SK-N-SH (cell line): Measurements from ENCODE around the gene PSMB11. TPM values are rescaled to one million over a fixed set of nuclear protein-coding genes. Genes with fewer than 3 reads are reported as not detected.

ENCODE experiments used
- CTCF ChIA-PET: fragments of 300-600, 350-600 bp; formaldehyde crosslinking; extraction: SDS; loops from one replicate; lab custom pipeline; 2021; lab: Yijun Ruan, JAX
- POLR2A ChIA-PET: fragments of 350-600 bp; sonication (Branson Sonifier 250); formaldehyde crosslinking; extraction: SDS; loops from one replicate; lab custom pipeline; 2020; ENCODE audit warnings: antibody characterized with exemption, inconsistent platforms; lab: Yijun Ruan, JAX
- DNase-seq: peaks from one replicate; pipeline ENCODE4 v3.0.0; 2012
- H2AFZ ChIP-seq: fragments of 200-600 bp; sonication (generic); 2 replicates; pipeline ENCODE4 v1.8.1; 2016; ENCODE audit warnings: antibody characterized with exemption, mild to moderate bottlenecking, low read depth
- H3F3A ChIP-seq: fragments of 200-600 bp; sonication (generic); replicated peaks from 2 replicates; pipeline ENCODE3; 2016; ENCODE audit warnings: antibody characterized with exemption, mild to moderate bottlenecking; ENCODE audit not compliant: insufficient read depth
- H3K27ac ChIP-seq, 2 experiments: fragments of 200-500 bp in 1 of 2; fragments of 200-600 bp in 1 of 2; sonication (Bioruptor generic) in 1 of 2; sonication (generic), shearing (Covaris generic) in 1 of 2; 2 replicates each; pipeline versions ENCODE4 v1.5.1 to v1.6.1; 2014 to 2016; ENCODE audit warnings: low read depth in 2 of 2, inconsistent platforms in 1 of 2, low read length in 1 of 2, mild to moderate bottlenecking in 1 of 2, mixed read lengths in 1 of 2
- H3K27me3 ChIP-seq: fragments of 200-600 bp; sonication (generic), shearing (Covaris generic); 2 replicates; pipeline ENCODE4 v1.6.1; 2016; ENCODE audit warnings: mixed run types; ENCODE audit not compliant: insufficient read depth
- H3K36me3 ChIP-seq, 2 experiments: fragments of 200-500 bp in 1 of 2; fragments of 200-600 bp in 1 of 2; sonication (Bioruptor generic) in 1 of 2; sonication (generic) in 1 of 2; replicated peaks in 1 of 2; 2 replicates each; pipeline versions ENCODE3 to v1.5.1; 2014 to 2016; ENCODE audit warnings: low read length in 1 of 2, mild to moderate bottlenecking in 1 of 2; ENCODE audit not compliant: insufficient read depth in 2 of 2, control insufficient read depth in 1 of 2
- H3K4me1 ChIP-seq, 2 experiments: fragments of 200-500 bp in 1 of 2; fragments of 200-600 bp in 1 of 2; sonication (Bioruptor generic) in 1 of 2; sonication (generic), shearing (Covaris generic) in 1 of 2; 2 replicates each; pipeline versions ENCODE4 v1.5.1 to v1.6.1; 2014 to 2016; ENCODE audit warnings: low read depth in 1 of 2, low read length in 1 of 2, mixed run types in 1 of 2; ENCODE audit not compliant: insufficient read depth in 2 of 2, control insufficient read depth in 1 of 2
- H3K4me2 ChIP-seq: fragments of 200-600 bp; sonication (generic), shearing (Covaris generic); 2 replicates; pipeline ENCODE4 v1.6.1; 2017; ENCODE audit warnings: mixed run types
- H3K4me3 ChIP-seq, 2 experiments: fragments of 200-500 bp in 1 of 2; fragments of 200-600 bp in 1 of 2; sonication (Bioruptor generic) in 1 of 2; sonication (generic), shearing (Covaris generic) in 1 of 2; 2 replicates each; pipeline versions ENCODE4 v1.5.1 to v1.8.1; 2014 to 2016; ENCODE audit warnings: low read depth in 2 of 2, inconsistent platforms in 1 of 2, low read length in 1 of 2, mild to moderate bottlenecking in 1 of 2, mixed read lengths in 1 of 2, moderate library complexity in 1 of 2
- H3K79me2 ChIP-seq: fragments of 200-600 bp; sonication (generic); 2 replicates; pipeline ENCODE4 v1.8.1; 2017; ENCODE audit warnings: mild to moderate bottlenecking; ENCODE audit not compliant: insufficient read depth
- H3K9ac ChIP-seq: fragments of 200-600 bp; sonication (generic); 2 replicates; pipeline ENCODE4 v1.6.1; 2017; ENCODE audit warnings: mixed run types
- H3K9me2 ChIP-seq: fragments of 200-600 bp; sonication (generic); 2 replicates; pipeline ENCODE4 v1.6.1; 2017; ENCODE audit warnings: mixed run types
- H3K9me3 ChIP-seq: fragments of 200-600 bp; sonication (generic); 2 replicates; pipeline ENCODE4 v1.6.1; 2017; ENCODE audit warnings: mixed run types, mild to moderate bottlenecking, moderate library complexity
- H4K20me1 ChIP-seq: fragments of 200-600 bp; sonication (generic); 2 replicates; pipeline ENCODE4 v1.6.1; 2017; ENCODE audit warnings: mild to moderate bottlenecking, mixed run types; ENCODE audit not compliant: insufficient read depth
- CHD2 ChIP-seq: fragments of 150-350 bp; IDR thresholded peaks from 2 replicates; pipeline ENCODE4 v1.6.1; 2018; ENCODE audit warnings: low read length; ENCODE audit not compliant: partially characterized antibody
- EP300 ChIP-seq, 2 experiments: IDR thresholded peaks; 2 replicates each; pipeline versions ENCODE4 v1.4.0 to v1.6.1; 2012; ENCODE audit warnings: borderline replicate concordance in 1 of 2, low read depth in 1 of 2, low read length in 1 of 2
- GABPA ChIP-seq: IDR thresholded peaks from 2 replicates; pipeline ENCODE4 v1.4.0; 2012; ENCODE audit warnings: low read depth, mild to moderate bottlenecking
- GATA2 ChIP-seq: sonication (generic); formaldehyde crosslinking; IDR thresholded peaks from 2 replicates; pipeline ENCODE4 v1.5.0; 2020; ENCODE audit warnings: mild to moderate bottlenecking, missing genetic modification reagents
- JUND ChIP-seq: IDR thresholded peaks from 2 replicates; pipeline ENCODE4 v1.4.0; 2012
- MEF2A ChIP-seq: IDR thresholded peaks from 2 replicates; pipeline ENCODE4 v1.4.0; 2012; ENCODE audit warnings: low read depth, borderline replicate concordance
- MXI1 ChIP-seq: IDR thresholded peaks from 2 replicates; pipeline ENCODE4 v1.6.1; 2012; ENCODE audit warnings: mild to moderate bottlenecking, low read depth, low read length, improper control_type of control experiment
- NRF1 ChIP-seq: IDR thresholded peaks from 2 replicates; pipeline ENCODE4 v1.6.1; 2012; ENCODE audit warnings: low read depth, mild to moderate bottlenecking, low read length
- POLR2AphosphoS5 ChIP-seq: IDR thresholded peaks from 2 replicates; pipeline ENCODE4 v1.6.1; 2012; ENCODE audit warnings: low read depth, low read length
- REST ChIP-seq: IDR thresholded peaks from 2 replicates; pipeline ENCODE4 v1.6.1; 2012; ENCODE audit warnings: mild to moderate bottlenecking, low read depth, low read length, moderate library complexity
- RFX5 ChIP-seq: IDR thresholded peaks from 2 replicates; pipeline ENCODE4 v1.6.1; 2012; ENCODE audit warnings: mild to moderate bottlenecking, improper control_type of control experiment, low read length
- USF1 ChIP-seq: IDR thresholded peaks from 2 replicates; pipeline ENCODE4 v1.4.0; 2012; ENCODE audit warnings: low read depth, borderline replicate concordance
- USF2 ChIP-seq: fragments of 150-350 bp; IDR thresholded peaks from 2 replicates; pipeline ENCODE4 v1.6.1; 2017; ENCODE audit warnings: antibody characterized with exemption, low read length, low read depth, borderline replicate concordance
- WGBS: methylation state at CpG from one replicate; pipeline ENCODE4 v1.1.6; 2017; ENCODE audit warnings: low lambda C conversion rate; 5-methylcytosine and 5-hydroxymethylcytosine counted together
- polyA plus RNA-seq, 3 experiments: library from polyadenylated mRNA; depleted of rRNA; stranded (reverse); fragments of >200 nt; gene quantifications; 2 replicates each; pipeline ENCODE4 v1.2.3, GENCODE V29; 2012
- TF ChIP-seq, protein P1 (sequence below): fragments of 200-600 bp; sonication (generic); IDR thresholded peaks from 2 replicates; pipeline ENCODE4 v1.6.1; 2017; ENCODE audit warnings: antibody characterized with exemption, mild to moderate bottlenecking, moderate library complexity
- TF ChIP-seq, protein P2 (sequence below): IDR thresholded peaks from 2 replicates; pipeline ENCODE4; 2012
- TF ChIP-seq, protein P3 (sequence below): fragments of 150-350 bp; IDR thresholded peaks from 2 replicates; pipeline ENCODE4 v1.6.1; 2016; ENCODE audit warnings: mild to moderate bottlenecking, low read depth, low read length

Gene PSMB11
- polyA plus RNA-seq, 1 of the 3 experiments (the other 2 are of a cell fraction), result not detected

- TF ChIP-seq REST (no peak), EP300 (IDR thresholded peaks at IDR 0.05; ENCODE audit: borderline replicate concordance in 1 of 2, low read depth in 1 of 2, low read length in 1 of 2) (no peak), JUND (no peak), MXI1 (no peak), USF2 (no peak)
- TF ChIP-seq, protein P1, sequence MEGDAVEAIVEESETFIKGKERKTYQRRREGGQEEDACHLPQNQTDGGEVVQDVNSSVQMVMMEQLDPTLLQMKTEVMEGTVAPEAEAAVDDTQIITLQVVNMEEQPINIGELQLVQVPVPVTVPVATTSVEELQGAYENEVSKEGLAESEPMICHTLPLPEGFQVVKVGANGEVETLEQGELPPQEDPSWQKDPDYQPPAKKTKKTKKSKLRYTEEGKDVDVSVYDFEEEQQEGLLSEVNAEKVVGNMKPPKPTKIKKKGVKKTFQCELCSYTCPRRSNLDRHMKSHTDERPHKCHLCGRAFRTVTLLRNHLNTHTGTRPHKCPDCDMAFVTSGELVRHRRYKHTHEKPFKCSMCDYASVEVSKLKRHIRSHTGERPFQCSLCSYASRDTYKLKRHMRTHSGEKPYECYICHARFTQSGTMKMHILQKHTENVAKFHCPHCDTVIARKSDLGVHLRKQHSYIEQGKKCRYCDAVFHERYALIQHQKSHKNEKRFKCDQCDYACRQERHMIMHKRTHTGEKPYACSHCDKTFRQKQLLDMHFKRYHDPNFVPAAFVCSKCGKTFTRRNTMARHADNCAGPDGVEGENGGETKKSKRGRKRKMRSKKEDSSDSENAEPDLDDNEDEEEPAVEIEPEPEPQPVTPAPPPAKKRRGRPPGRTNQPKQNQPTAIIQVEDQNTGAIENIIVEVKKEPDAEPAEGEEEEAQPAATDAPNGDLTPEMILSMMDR, result no peak
- TF ChIP-seq, protein P2, sequence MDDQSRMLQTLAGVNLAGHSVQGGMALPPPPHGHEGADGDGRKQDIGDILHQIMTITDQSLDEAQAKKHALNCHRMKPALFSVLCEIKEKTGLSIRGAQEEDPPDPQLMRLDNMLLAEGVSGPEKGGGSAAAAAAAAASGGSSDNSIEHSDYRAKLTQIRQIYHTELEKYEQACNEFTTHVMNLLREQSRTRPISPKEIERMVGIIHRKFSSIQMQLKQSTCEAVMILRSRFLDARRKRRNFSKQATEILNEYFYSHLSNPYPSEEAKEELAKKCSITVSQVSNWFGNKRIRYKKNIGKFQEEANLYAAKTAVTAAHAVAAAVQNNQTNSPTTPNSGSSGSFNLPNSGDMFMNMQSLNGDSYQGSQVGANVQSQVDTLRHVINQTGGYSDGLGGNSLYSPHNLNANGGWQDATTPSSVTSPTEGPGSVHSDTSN, result no peak
- TF ChIP-seq, protein P3, sequence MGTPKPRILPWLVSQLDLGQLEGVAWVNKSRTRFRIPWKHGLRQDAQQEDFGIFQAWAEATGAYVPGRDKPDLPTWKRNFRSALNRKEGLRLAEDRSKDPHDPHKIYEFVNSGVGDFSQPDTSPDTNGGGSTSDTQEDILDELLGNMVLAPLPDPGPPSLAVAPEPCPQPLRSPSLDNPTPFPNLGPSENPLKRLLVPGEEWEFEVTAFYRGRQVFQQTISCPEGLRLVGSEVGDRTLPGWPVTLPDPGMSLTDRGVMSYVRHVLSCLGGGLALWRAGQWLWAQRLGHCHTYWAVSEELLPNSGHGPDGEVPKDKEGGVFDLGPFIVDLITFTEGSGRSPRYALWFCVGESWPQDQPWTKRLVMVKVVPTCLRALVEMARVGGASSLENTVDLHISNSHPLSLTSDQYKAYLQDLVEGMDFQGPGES, result no peak
Measured at GRCh38 chr14:23021434-23021833, 20.6 kb upstream of the PSMB11 start (continued).

GRCh38 chr14:23021889-23022442 is 20.0 kb upstream of the PSMB11 start:
- H3K27ac ChIP-seq, result no peak overlapping the region
- ChIA-PET CTCF (interaction anchor here (0.7 to 1.6 kb wide), 8 partner anchors 11 to 49 kb away, joined by 3 to 10 read pairs (median 3); partner anchors contain the start of gene PSMB5), POLR2A (interaction anchor here (0.5 to 2.1 kb wide), 2 partner anchors 9 kb away, joined by 3 to 6 read pairs; no protein-coding TSS in a partner anchor)
- H3K9me3 ChIP-seq, result no peaks in the 10 kb centered on the region
- no peak for DNase-seq
- peaks cover 10% of the 10 kb centered on the region for H3F3A ChIP-seq
- H3K27me3 ChIP-seq, result no peaks in the 10 kb centered on the region
- H2AFZ ChIP-seq, result no peak overlapping the region
- no peaks in the 10 kb centered on the region; the same call in 1 of the 2 replicates for H3K79me2 ChIP-seq
- no peak overlapping the region for H3K4me3 ChIP-seq
- H3K4me1 ChIP-seq, result peaks cover 4 to 6% of the 10 kb centered on the region in 2 experiments; a peak in 2 of 4 replicates
- H3K9me2 ChIP-seq, result no peaks in the 10 kb centered on the region
- WGBS, result 88% methylated on average over 7 of the region's 7 CpGs
- H3K36me3 ChIP-seq, result peaks cover 8 to 10% of the 10 kb centered on the region in 2 experiments
- no peak overlapping the region for H3K4me2 ChIP-seq
- H3K9ac ChIP-seq, result no peak overlapping the region
- no peaks in the 10 kb centered on the region for H4K20me1 ChIP-seq
- no peak for TF ChIP-seq MEF2A
- TF ChIP-seq REST, result no peak
- no peak for TF ChIP-seq POLR2AphosphoS5
- no peak for TF ChIP-seq CHD2
- TF ChIP-seq USF1, result no peak
- no peak for TF ChIP-seq GABPA
- TF ChIP-seq RFX5, result no peak
- no peak for TF ChIP-seq NRF1
- no peak for TF ChIP-seq GATA2 (CRISPR knock-in tag)
